Activated T-helper 1 cell treated with anti-CD3 and anti-CD28 coated beads, Interleukin-2, amount 50 U/mL, for 16 hours (primary cell): ENCODE data around the gene YIPF4.
"Not testable (repeated sequence)": the region's sequence is repeated elsewhere in the genome, so short reads cannot be mapped to it uniquely, and the experiment has no call there.

Experiments used
- DNase-seq, 2 donors: peaks; one replicate each; pipeline ENCODE4 v3.0.0-alpha.2; 2020; ENCODE audit warnings: low read depth in 1 of 2, low spot score in 1 of 2

Gene YIPF4

DNA sequence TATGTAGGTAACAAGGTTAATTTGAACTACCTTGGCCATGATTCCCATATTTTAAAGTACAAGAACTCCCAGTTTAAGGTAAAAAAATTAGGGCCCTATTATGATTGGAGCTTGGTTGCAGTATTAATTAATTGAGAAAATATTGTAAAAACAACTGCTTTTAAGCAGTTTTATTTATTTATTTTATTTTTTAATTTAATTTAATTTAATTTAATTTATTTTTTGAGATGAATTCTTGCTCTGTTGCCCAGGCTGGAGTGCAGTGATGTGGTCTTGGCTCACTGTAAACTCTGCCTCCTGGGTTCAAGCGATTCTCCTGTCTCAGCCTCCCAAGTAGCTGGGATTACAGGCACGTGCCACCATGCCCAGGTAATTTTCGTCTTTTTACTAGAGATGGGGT lies 88.0 kb downstream of the YIPF4 start:
- not testable (repeated sequence) for DNase-seq
